Epidermal melanocyte (primary cell): ENCODE measurements around the gene FITM2.
"Not testable (repeated sequence)": the region's sequence is repeated elsewhere in the genome, so short reads cannot be mapped to it uniquely, and the experiment has no call there.

Source experiments
- DNase-seq: peaks from one replicate; pipeline ENCODE4 v3.0.0; 2011; ENCODE audit warnings: low spot score; ENCODE audit not compliant: insufficient read length

FITM2 gene

GRCh38 chr20:44310664-44311639 lies at the start of gene FITM2:
Gene FITM2, minus strand, starts transcription at chr20:44311202. Its CDS starts 54 bp downstream, at chr20:44311148.
- DNase-seq = peak; percentile 99

DNA sequence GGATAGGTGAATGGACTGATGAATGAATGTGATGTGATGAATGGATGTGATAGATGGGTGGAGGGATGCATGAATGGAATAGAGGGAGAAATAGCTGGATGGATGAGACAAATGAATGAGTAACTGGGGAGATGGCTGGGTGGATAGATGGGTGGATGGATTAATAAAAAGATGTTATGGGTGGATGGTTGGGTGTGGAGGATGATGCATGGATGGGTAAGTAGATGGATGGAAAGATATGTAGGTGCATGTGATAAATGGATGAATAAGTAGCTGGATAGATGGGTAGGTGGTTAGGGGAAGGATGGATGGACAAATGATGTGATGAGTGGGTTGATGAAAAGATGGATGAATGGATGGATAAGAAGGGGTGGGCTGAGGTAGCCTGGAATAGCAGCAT lies 49.2 kb upstream of the FITM2 start:
- no peak for DNase-seq

- no peak for DNase-seq
Observed at GRCh38 chr20:44358776-44359175, 47.8 kb upstream of the FITM2 start.

DNA sequence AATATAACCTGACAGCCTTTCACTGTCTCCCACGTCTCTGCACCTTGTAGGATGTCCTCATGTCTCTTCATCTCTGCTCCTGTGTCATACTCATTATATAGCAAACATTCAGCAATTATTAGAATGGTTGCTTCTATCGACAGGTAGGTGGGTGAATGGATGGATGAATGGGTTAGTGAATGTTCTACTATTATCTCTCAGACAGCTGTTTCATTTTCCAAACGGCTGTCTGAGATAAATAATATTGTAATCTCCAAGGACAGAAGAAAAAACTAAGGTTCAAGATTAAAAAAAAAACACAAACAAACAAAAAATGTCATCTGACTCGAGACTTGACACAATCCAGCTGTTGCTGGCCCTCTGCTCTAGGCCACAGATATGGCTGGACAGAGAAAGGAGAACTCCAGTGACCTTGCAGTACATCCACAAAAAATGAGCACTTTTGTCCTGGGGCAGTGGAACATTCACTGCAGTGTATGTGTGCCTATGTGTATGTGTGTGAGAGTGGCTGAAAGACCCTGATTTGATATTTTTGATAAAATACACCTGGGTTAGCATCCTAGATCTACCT lies 46.6 kb upstream of the FITM2 start:
- peak; percentile 61 for DNase-seq

GRCh38 chr20:44357020-44357419 lies 46.0 kb upstream of the FITM2 start:
- peak; percentile 7 for DNase-seq

DNA sequence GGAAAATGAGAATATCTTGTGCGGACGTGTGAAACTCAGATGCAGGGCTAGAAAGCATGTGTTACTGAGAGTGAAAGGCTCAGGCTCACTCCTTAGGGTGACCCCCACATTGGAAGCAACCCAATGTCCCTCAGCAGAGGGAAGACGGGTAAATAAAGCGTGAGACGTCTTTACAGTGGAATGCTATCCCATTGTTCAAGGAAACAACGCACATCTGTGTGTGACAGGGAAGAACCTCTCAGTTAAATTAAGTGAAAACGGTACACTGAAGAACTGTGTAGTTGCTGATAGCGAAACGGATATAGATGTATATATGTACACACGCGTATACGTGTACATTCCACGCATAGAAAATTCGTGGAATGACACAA lies 45.3 kb upstream of the FITM2 start:
- DNase-seq = peak; percentile 1

- DNase-seq = peak; percentile 13
Observed at GRCh38 chr20:44355498-44356352, 44.7 kb upstream of the FITM2 start, which contains the start of gene HNF4A. Gene HNF4A, plus strand, starts transcription at chr20:44355699. Its CDS starts 106 bp downstream, at chr20:44355805.

GRCh38 chr20:44354979-44355497 lies 44.0 kb upstream of the FITM2 start:
- peak; percentile 6 for DNase-seq

DNA sequence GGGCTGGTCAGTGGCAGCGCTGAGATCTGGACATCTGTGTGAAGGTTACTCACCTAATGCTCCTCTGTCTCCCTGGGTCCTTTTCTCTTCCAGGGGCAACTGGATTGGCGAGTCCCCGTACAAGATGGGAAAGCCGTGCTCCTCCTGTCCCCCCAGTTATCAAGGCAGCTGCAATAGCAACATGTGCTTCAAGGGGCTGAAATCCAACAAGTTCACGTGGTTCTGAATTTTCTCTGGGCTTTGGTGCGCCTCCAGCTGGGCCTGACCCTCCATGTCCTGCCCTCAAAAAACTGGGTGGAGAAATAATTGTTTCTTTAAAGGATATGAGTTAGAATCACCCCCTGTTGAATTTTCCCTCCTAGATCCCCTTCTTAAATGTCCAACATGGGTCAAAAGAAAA lies 39.6 kb upstream of the FITM2 start:
- peak; percentile 3 for DNase-seq

GRCh38 chr20:44349349-44349748 lies 38.3 kb upstream of the FITM2 start:
- peak; percentile 2 for DNase-seq

- DNase-seq = peak; percentile 4
Observed at GRCh38 chr20:44348168-44348659, 37.2 kb upstream of the FITM2 start.

GRCh38 chr20:44345941-44346340 lies 34.9 kb upstream of the FITM2 start:
- DNase-seq = not testable (repeated sequence)

GRCh38 chr20:44345147-44345546 lies 34.1 kb upstream of the FITM2 start:
- DNase-seq = no peak

DNA sequence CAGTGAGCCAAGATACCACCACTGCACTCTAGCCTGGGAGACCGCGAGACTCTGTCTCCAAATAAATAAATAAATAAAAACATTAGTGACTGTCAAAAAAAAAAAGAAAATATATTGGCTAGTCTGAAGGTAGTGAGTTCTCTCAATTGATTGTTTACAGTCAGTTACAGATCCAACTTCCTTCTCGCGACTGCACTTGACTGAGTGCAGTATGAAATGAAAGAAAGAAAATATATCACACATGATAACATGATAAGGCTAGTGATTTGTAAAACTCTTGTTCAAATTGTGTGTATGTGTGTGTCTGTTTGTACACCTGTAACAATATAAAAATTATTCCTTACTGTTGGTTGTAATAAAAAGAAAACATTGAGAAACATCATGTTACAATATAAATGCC lies 33.7 kb upstream of the FITM2 start:
- DNase-seq = no peak

GRCh38 chr20:44343162-44343675 lies 32.2 kb upstream of the FITM2 start:
- no peak for DNase-seq

GRCh38 chr20:44342248-44342647 lies 31.2 kb upstream of the FITM2 start:
- no peak for DNase-seq

DNA sequence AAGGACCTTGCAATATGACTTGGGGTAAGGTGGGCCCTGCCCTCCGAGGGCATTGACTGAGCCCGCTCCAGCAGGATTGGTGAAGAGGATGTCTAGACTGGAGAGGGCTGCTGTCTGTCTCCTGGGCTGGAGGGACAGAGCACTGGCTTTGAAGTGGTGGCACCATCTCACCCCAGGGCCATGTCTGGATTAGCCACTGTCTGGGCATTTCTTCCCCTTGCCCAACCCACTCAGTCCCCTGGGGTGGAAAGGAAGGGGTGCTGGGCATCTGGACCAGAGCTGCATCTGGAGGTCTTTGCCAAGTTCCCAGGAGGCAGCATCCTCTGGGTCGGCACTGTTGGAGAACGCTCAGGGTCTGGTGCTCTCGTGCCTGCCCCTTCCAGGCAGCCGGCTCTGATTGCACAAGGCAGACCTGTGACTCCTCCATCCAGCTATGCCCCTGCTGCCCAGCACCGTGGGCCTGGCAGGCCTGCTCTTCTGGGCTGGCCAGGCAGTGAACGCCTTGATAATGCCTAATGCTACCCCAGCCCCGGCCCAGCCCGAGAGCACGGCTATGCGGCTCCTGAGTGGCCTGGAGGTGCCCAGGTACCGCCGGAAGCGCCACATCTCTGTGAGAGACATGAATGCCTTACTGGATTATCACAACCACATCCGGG lies 25.9 kb upstream of the FITM2 start, which contains the start of gene R3HDML:
TSS of gene R3HDML (plus strand) at position 319 of the 656 bp plus-strand sequence. CDS start at position 434, 115 bp downstream.
- no peak for DNase-seq

GRCh38 chr20:44336086-44336485 lies 25.1 kb upstream of the FITM2 start:
- DNase-seq = no peak

GRCh38 chr20:44335675-44336074 lies 24.7 kb upstream of the FITM2 start:
- DNase-seq = no peak

GRCh38 chr20:44334709-44335108 lies 23.7 kb upstream of the FITM2 start:
- DNase-seq = no peak
